ENCODE data around the gene MT1F. TPM values are rescaled to one million over a fixed set of nuclear protein-coding genes. Genes with fewer than 3 reads are reported as not detected.

Gene MT1F
- total and polyA plus RNA-seq, 10 of the 15 experiments (the other 5 are each of a cell fraction or from before 2014, with no cell fraction given) = 0.28 to 2.5 (median 1.1) TPM; not detected in 1

GRCh38 chr16:56634715-56635440 is 22.9 kb upstream of the MT1F start (continued):
- no peak for TF ChIP-seq PBX3 (IDR thresholded peaks at IDR 0.05; ENCODE audit: insufficient replicate concordance, low read depth, low read length)
- TF ChIP-seq REST (IDR thresholded peaks at IDR 0.05; ENCODE audit: low read depth, low read length) = no peak
- TF ChIP-seq WRNIP1 (IDR thresholded peaks at IDR 0.05; ENCODE audit: borderline replicate concordance, low read depth, low read length) = no peak
- no peak for TF ChIP-seq ZNF622 (IDR thresholded peaks at IDR 0.05)
- no peak for TF ChIP-seq MTA2 (IDR thresholded peaks at IDR 0.05; ENCODE audit: low read depth)
- TF ChIP-seq, protein P1, sequence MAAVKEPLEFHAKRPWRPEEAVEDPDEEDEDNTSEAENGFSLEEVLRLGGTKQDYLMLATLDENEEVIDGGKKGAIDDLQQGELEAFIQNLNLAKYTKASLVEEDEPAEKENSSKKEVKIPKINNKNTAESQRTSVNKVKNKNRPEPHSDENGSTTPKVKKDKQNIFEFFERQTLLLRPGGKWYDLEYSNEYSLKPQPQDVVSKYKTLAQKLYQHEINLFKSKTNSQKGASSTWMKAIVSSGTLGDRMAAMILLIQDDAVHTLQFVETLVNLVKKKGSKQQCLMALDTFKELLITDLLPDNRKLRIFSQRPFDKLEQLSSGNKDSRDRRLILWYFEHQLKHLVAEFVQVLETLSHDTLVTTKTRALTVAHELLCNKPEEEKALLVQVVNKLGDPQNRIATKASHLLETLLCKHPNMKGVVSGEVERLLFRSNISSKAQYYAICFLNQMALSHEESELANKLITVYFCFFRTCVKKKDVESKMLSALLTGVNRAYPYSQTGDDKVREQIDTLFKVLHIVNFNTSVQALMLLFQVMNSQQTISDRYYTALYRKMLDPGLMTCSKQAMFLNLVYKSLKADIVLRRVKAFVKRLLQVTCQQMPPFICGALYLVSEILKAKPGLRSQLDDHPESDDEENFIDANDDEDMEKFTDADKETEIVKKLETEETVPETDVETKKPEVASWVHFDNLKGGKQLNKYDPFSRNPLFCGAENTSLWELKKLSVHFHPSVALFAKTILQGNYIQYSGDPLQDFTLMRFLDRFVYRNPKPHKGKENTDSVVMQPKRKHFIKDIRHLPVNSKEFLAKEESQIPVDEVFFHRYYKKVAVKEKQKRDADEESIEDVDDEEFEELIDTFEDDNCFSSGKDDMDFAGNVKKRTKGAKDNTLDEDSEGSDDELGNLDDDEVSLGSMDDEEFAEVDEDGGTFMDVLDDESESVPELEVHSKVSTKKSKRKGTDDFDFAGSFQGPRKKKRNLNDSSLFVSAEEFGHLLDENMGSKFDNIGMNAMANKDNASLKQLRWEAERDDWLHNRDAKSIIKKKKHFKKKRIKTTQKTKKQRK (IDR thresholded peaks at IDR 0.05; ENCODE audit: low read depth, low read length) = no peak

Data from GM12878 (cell line).